Measurements from ENCODE around the gene FBL.
"Not testable (repeated sequence)": the region's sequence is repeated elsewhere in the genome, so short reads cannot be mapped to it uniquely, and the experiment has no call there.

GRCh38 chr19:39894236-39894606 is 48.0 kb upstream of the FBL start:
- TF ChIP-seq, protein P1, sequence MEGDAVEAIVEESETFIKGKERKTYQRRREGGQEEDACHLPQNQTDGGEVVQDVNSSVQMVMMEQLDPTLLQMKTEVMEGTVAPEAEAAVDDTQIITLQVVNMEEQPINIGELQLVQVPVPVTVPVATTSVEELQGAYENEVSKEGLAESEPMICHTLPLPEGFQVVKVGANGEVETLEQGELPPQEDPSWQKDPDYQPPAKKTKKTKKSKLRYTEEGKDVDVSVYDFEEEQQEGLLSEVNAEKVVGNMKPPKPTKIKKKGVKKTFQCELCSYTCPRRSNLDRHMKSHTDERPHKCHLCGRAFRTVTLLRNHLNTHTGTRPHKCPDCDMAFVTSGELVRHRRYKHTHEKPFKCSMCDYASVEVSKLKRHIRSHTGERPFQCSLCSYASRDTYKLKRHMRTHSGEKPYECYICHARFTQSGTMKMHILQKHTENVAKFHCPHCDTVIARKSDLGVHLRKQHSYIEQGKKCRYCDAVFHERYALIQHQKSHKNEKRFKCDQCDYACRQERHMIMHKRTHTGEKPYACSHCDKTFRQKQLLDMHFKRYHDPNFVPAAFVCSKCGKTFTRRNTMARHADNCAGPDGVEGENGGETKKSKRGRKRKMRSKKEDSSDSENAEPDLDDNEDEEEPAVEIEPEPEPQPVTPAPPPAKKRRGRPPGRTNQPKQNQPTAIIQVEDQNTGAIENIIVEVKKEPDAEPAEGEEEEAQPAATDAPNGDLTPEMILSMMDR (IDR thresholded peaks at IDR 0.05): not testable (repeated sequence)
- TF ChIP-seq EZH2 (IDR thresholded peaks at IDR 0.05; ENCODE audit: borderline replicate concordance, insufficient read depth, low read depth, low read length, poor library complexity, severe bottlenecking): not testable (repeated sequence)

Measured in B cell (primary cell).